Metanephros (tissue), 2 donors: ENCODE data around the gene KCNG3. TPM values are rescaled to one million over a fixed set of nuclear protein-coding genes. Genes with fewer than 3 reads are reported as not detected.

Experiments used
- small RNA-seq: library from RNA; depleted of rRNA; stranded (forward); fragments of <200 nt; gene quantifications from one replicate; pipeline ENCODE3, GENCODE V24; 2014; ENCODE audit warnings: low replicate concordance
- total RNA-seq: library from RNA; depleted of rRNA; stranded (reverse); fragments of >200 nt; gene quantifications from one replicate; pipeline ENCODE4 v1.2.3, GENCODE V29; 2014

The KCNG3 gene, protein sequence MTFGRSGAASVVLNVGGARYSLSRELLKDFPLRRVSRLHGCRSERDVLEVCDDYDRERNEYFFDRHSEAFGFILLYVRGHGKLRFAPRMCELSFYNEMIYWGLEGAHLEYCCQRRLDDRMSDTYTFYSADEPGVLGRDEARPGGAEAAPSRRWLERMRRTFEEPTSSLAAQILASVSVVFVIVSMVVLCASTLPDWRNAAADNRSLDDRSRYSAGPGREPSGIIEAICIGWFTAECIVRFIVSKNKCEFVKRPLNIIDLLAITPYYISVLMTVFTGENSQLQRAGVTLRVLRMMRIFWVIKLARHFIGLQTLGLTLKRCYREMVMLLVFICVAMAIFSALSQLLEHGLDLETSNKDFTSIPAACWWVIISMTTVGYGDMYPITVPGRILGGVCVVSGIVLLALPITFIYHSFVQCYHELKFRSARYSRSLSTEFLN
- total RNA-seq: 4.8 TPM

DNA sequence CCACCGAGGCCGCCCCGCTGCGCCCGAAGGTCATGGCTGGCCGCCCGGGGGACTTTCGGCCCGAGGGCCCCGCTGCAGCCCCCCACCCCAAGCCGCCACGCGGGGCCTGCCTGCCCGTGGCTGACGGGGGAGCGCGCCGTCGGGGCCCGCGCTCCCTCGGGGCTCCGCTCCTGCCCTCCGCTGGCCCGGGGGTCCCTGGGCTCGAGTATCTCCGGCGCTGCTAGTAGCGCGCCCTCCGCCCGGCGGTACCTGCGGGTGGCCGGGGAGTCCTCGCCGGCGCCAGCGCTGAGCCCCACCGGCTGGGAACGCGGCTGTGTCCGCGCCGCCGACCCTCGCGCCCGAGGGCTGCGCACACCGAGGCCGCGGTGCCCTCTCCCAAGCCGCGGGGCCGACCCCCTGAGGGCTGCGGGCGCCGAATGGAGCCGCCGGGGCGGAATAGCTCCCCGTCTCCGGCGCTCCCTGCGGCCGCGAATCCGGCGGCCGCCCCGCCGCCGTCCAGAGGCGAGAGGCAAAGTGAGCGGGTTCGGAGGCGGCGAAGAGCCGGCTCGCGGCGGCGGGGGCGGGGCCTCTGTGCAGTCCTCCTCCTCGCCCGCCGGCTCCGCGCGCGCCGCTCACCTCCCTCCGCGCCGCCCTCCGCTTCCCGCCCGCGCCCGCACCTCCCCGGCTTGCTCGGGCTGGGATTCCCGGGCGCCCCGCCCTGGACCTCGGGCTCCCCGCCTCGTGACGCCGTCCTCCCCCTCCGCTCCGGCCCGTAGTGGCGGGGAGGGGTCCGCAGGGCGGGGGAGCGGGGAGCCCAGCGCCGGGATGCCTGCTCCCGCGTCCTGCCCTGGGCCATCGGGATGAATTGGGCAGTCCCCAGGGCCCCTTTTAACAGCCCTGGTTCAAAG lies at the start of gene KCNG3:
Gene KCNG3 (minus strand): TSS at position 515 of the 887 bp plus-strand sequence. CDS start 481 bp downstream, at position 34.

Small RNAs within 50 kb of the gene (small RNA-seq; reads per million reads assigned to genes)
- not detected for gene RF00017
- not detected for gene RF00612

Other genes starting within 250 kb of the KCNG3 start
- 138 TPM for gene COX7A2L, start 132.8 kb downstream of the KCNG3 start, total RNA-seq
- 46.6 TPM for gene MTA3, start 74.7 kb upstream of the KCNG3 start, total RNA-seq